Gastroesophageal sphincter (tissue), 3 donors: Measurements from ENCODE around the gene SLC1A2.

Experiments used
- EP300 ChIP-seq: sonication (generic); formaldehyde crosslinking; IDR thresholded peaks from one replicate; pipeline ENCODE4 v1.6.1; 2017; ENCODE audit warnings: antibody characterized with exemption, mild to moderate bottlenecking
- TF ChIP-seq, protein P1 (sequence below), 4 experiments: fragments of 200-600 bp in 2 of 4; fragments of 450-650 bp in 2 of 4; sonication (generic) in 1 of 4; IDR thresholded peaks; one replicate each; pipeline ENCODE4 v1.5.1; 2017 to 2019; ENCODE audit warnings: antibody characterized with exemption in 4 of 4, mild to moderate bottlenecking in 2 of 4, moderate library complexity in 2 of 4

DNA sequence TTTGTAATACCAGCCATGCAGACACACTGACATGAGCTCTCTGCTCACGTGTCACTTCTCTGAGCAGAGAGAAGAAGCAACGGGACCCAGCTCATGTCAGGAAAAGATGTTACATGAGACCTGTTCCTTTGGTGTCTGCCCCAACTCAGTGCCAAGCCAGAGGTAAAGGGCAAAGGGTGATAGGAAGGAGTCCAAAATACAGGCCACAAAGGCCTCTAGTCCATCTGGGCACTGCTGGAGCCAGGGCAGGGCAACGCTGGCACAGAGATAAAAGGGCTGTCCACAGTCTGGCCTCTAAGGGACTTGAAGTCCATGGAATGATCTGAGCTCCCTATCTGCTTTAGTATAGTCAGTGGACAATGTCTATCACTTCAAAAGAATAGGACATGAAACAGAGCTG, 79.3 kb downstream of the SLC1A2 start:
- no peak for TF ChIP-seq EP300
- TF ChIP-seq, protein P1, sequence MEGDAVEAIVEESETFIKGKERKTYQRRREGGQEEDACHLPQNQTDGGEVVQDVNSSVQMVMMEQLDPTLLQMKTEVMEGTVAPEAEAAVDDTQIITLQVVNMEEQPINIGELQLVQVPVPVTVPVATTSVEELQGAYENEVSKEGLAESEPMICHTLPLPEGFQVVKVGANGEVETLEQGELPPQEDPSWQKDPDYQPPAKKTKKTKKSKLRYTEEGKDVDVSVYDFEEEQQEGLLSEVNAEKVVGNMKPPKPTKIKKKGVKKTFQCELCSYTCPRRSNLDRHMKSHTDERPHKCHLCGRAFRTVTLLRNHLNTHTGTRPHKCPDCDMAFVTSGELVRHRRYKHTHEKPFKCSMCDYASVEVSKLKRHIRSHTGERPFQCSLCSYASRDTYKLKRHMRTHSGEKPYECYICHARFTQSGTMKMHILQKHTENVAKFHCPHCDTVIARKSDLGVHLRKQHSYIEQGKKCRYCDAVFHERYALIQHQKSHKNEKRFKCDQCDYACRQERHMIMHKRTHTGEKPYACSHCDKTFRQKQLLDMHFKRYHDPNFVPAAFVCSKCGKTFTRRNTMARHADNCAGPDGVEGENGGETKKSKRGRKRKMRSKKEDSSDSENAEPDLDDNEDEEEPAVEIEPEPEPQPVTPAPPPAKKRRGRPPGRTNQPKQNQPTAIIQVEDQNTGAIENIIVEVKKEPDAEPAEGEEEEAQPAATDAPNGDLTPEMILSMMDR (IDR thresholded peaks at IDR 0.05) = no peak
